Spleen (tissue), 7 donors: ENCODE data around the gene B4GALNT4.

Experiments used
- POLR2AphosphoS5 ChIP-seq, 3 donors: sonication (generic); formaldehyde crosslinking; IDR thresholded peaks; one replicate each; pipeline ENCODE4 v1.5.1; 2017; ENCODE audit warnings: antibody characterized with exemption in 3 of 3
- TF ChIP-seq, protein P1 (sequence below), 11 experiments: fragments of 200-600 bp in 7 of 11; fragments of 450-650 bp in 4 of 11; sonication (generic) in 4 of 11; IDR thresholded peaks in 8 of 11; conservative IDR thresholded peaks in 3 of 11; 1 replicate in 7 of 11; 2 replicates in 4 of 11; pipeline versions ENCODE4 v1.4.0 to v1.8.0; 2016 to 2021; ENCODE audit warnings: antibody characterized with exemption in 11 of 11, inconsistent platforms in 4 of 11, mild to moderate bottlenecking in 1 of 11
- donor health status: DM: no; HTN: no; CAD: no; lungs with moderate emphysema.
- donor health status: DM: no; HTN: no; CAD: no.
- donor health status: DM: no; HTN: no; CAD: no.

DNA sequence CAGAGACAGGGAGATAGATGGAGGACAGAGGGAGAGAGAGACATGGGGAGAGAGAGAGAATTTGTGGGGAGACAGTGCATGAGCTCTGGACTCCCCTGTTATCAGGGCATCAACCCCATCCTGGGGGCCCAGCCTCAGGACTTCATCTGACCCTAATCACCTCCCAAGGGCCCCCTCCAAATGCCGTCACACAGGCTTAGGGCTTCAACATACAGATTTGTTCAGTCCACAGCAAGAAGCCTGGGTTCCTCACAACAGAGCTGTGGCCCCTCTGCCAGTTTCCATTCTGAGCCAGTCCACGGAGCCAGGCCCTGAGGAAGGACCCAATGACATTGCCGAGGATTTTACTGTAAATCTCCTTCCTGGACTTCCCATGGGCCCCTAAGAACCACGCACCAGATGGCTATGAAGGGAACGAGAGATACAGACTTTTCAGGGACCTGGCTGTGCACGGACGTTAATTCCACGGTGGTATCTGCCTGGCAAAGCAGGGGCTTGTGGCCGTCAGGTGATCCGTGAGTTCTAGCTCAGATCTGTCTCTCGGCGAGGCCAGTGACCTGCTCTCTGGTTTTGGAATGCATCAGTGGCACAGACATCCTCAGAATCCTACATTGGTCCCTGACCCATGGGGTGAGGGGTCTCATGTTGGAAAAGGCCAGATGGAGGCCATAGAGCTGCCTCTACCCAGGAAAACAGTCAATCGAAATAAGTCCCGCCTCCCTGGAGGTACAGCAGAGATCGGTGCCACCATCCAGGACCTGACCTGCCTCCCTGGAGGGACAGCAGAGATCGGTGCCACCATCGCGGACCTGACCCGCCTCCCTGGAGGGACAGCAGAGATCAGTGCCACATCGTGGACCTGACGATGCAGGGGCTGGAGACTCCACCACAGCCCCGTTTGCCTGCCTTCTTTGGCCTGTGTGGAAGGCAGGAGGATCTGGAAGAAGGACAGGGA, 8.7 kb upstream of the B4GALNT4 start:
- TF ChIP-seq, protein P1, sequence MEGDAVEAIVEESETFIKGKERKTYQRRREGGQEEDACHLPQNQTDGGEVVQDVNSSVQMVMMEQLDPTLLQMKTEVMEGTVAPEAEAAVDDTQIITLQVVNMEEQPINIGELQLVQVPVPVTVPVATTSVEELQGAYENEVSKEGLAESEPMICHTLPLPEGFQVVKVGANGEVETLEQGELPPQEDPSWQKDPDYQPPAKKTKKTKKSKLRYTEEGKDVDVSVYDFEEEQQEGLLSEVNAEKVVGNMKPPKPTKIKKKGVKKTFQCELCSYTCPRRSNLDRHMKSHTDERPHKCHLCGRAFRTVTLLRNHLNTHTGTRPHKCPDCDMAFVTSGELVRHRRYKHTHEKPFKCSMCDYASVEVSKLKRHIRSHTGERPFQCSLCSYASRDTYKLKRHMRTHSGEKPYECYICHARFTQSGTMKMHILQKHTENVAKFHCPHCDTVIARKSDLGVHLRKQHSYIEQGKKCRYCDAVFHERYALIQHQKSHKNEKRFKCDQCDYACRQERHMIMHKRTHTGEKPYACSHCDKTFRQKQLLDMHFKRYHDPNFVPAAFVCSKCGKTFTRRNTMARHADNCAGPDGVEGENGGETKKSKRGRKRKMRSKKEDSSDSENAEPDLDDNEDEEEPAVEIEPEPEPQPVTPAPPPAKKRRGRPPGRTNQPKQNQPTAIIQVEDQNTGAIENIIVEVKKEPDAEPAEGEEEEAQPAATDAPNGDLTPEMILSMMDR (IDR thresholded peaks at IDR 0.05 in 8 of 11, conservative IDR thresholded peaks at IDR 0.05 in 3 of 11): no peak
- TF ChIP-seq POLR2AphosphoS5 (IDR thresholded peaks at IDR 0.05): no peak
